T1000 (cell line): ENCODE data around the gene EML6.

Experiments used
- DNase-seq: peaks from one replicate; lab custom pipeline; 2025; ENCODE audit warnings: mixed read lengths; lab: John Stamatoyannopoulos, UW

EML6 gene

GRCh38 chr2:54706622-54707021 lies 16.8 kb upstream of the EML6 start:
- DNase-seq, result no peak

GRCh38 chr2:54708584-54709335 lies 14.7 kb upstream of the EML6 start:
- no peak for DNase-seq

GRCh38 chr2:54709336-54709809 lies 14.1 kb upstream of the EML6 start:
- no peak for DNase-seq

- no peak for DNase-seq
These were observed 13.2 kb upstream of the EML6 start for GRCh38 chr2:54710216-54710615.

- no peak for DNase-seq
These were observed 10.9 kb upstream of the EML6 start for GRCh38 chr2:54712516-54712915.

- DNase-seq, result no peak
These were observed 8.5 kb upstream of the EML6 start for GRCh38 chr2:54714996-54715395.

- DNase-seq, result no peak
These were observed 7.1 kb upstream of the EML6 start for GRCh38 chr2:54716375-54716774.

GRCh38 chr2:54720563-54720962 lies 2.9 kb upstream of the EML6 start:
- no peak for DNase-seq

GRCh38 chr2:54722641-54723040 lies 821 bp upstream of the EML6 start:
- peak; percentile 30 for DNase-seq

GRCh38 chr2:54723996-54724559 lies 616 bp downstream of the EML6 start:
- DNase-seq, result no peak

- DNase-seq, result peak; percentile 21
These were observed 1.3 kb downstream of the EML6 start for GRCh38 chr2:54724560-54725342.

- DNase-seq, result no peak
These were observed 2.1 kb downstream of the EML6 start for GRCh38 chr2:54725343-54726099.

- DNase-seq, result no peak
These were observed 3.0 kb downstream of the EML6 start for GRCh38 chr2:54726431-54726830.

GRCh38 chr2:54726940-54727339 lies 3.5 kb downstream of the EML6 start:
- no peak for DNase-seq

GRCh38 chr2:54728669-54729120 lies 5.2 kb downstream of the EML6 start:
- peak; percentile 60 for DNase-seq

GRCh38 chr2:54735636-54736035 lies 12.2 kb downstream of the EML6 start:
- no peak for DNase-seq

- no peak for DNase-seq
These were observed 14.8 kb downstream of the EML6 start for GRCh38 chr2:54738281-54738680.

- DNase-seq, result no peak
These were observed 16.9 kb downstream of the EML6 start for GRCh38 chr2:54740333-54740732.

- DNase-seq, result no peak
These were observed 17.8 kb downstream of the EML6 start for GRCh38 chr2:54741250-54741649.

GRCh38 chr2:54750040-54750439 lies 26.6 kb downstream of the EML6 start:
- no peak for DNase-seq

- no peak for DNase-seq
These were observed 29.0 kb downstream of the EML6 start for GRCh38 chr2:54752439-54752838.
